Activated B cell treated with CpG ODN at 0.5 μM for 24 hours (primary cell): ENCODE results near the gene PTPRZ1. TPM values are rescaled to one million over a fixed set of nuclear protein-coding genes. Genes with fewer than 3 reads are reported as not detected.

Experiments
- ATAC-seq: fragments of 200-7000 bp; cut with Tn5 transposase; one replicate; pipeline ENCODE4 v1.10.0; 2021; ENCODE audit warnings: low read depth, mild to moderate bottlenecking, moderate library complexity
- CTCF ChIA-PET: fragments of 350-600 bp; sonication (Branson Sonifier 250); formaldehyde crosslinking; loops from one replicate; lab custom pipeline; 2021; ENCODE audit warnings: antibody characterized with exemption; lab: Charles Lee
- POLR2A ChIA-PET: fragments of 350-600 bp; sonication (Branson Sonifier 250); formaldehyde crosslinking; loops from one replicate; lab custom pipeline; 2021; ENCODE audit warnings: antibody characterized with exemption; lab: Charles Lee
- DNase-seq: peaks from one replicate; pipeline ENCODE4 v3.0.0; 2022
- H3K27ac Mint-ChIP-seq: one replicate; pipeline ENCODE4 v1.8.0; 2020; ENCODE audit warnings: mixed read lengths
- H3K27me3 Mint-ChIP-seq: one replicate; pipeline ENCODE4 v1.8.0; 2021; ENCODE audit warnings: mixed read lengths
- H3K36me3 Mint-ChIP-seq: one replicate; pipeline ENCODE4 v1.8.0; 2021; ENCODE audit warnings: low read depth, mixed read lengths
- H3K4me1 Mint-ChIP-seq: one replicate; pipeline ENCODE4 v1.8.0; 2021; ENCODE audit warnings: mixed read lengths
- H3K4me3 Mint-ChIP-seq: one replicate; pipeline ENCODE4 v1.8.0; 2020; ENCODE audit warnings: mild to moderate bottlenecking, mixed read lengths
- H3K9me3 Mint-ChIP-seq: one replicate; pipeline ENCODE4 v1.8.0; 2020; ENCODE audit warnings: mixed read lengths
- intact Hi-C: fragments of 100-400 bp; cut with micrococcal nuclease; formaldehyde crosslinking; loops from one replicate; pipeline ENCODE4 v1.15.1; 2024
- total RNA-seq: library from RNA; stranded (reverse); gene quantifications from 2 replicates; pipeline ENCODE4 v1.2.3, GENCODE V29; 2022
- TF ChIP-seq, protein P1 (sequence below): fragments of 200-600 bp; IDR thresholded peaks from one replicate; pipeline ENCODE4 v1.8.0; 2022; ENCODE audit warnings: antibody characterized with exemption, mild to moderate bottlenecking

Gene PTPRZ1
- total RNA-seq, 1 donor from 2014 or later = not detected

- TF ChIP-seq, protein P1, sequence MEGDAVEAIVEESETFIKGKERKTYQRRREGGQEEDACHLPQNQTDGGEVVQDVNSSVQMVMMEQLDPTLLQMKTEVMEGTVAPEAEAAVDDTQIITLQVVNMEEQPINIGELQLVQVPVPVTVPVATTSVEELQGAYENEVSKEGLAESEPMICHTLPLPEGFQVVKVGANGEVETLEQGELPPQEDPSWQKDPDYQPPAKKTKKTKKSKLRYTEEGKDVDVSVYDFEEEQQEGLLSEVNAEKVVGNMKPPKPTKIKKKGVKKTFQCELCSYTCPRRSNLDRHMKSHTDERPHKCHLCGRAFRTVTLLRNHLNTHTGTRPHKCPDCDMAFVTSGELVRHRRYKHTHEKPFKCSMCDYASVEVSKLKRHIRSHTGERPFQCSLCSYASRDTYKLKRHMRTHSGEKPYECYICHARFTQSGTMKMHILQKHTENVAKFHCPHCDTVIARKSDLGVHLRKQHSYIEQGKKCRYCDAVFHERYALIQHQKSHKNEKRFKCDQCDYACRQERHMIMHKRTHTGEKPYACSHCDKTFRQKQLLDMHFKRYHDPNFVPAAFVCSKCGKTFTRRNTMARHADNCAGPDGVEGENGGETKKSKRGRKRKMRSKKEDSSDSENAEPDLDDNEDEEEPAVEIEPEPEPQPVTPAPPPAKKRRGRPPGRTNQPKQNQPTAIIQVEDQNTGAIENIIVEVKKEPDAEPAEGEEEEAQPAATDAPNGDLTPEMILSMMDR = no peak
- intact Hi-C loops = no loop called here
- H3K4me3 Mint-ChIP-seq = no peak overlapping the region
These were observed 28.1 kb downstream of the PTPRZ1 start for GRCh38 chr7:121901026-121901425.

GRCh38 chr7:121904120-121904519, 31.2 kb downstream of the PTPRZ1 start:
- POLR2A ChIA-PET = no interaction called here
- intact Hi-C loops = no loop called here
- TF ChIP-seq, protein P1 = no peak
- Mint-ChIP-seq H3K27me3 (no peaks in the 10 kb centered on the region), H3K4me3 (no peak overlapping the region), H3K9me3 (no peaks in the 10 kb centered on the region), H3K4me1 (no peaks in the 10 kb centered on the region), H3K27ac (no peak overlapping the region), H3K36me3 (no peaks in the 10 kb centered on the region)
- DNase-seq (no peak), ATAC-seq (no peak)
- CTCF ChIA-PET = no interaction called here

More at GRCh38 chr7:121901026-121901425, 28.1 kb downstream of the PTPRZ1 start:
- DNase-seq (no peak), ATAC-seq (no peak)
- no peak overlapping the region for H3K27ac Mint-ChIP-seq
- no peaks in the 10 kb centered on the region for H3K4me1 Mint-ChIP-seq
- ChIA-PET CTCF (no interaction called here), POLR2A (no interaction called here)
- H3K9me3 Mint-ChIP-seq = no peaks in the 10 kb centered on the region
- H3K36me3 Mint-ChIP-seq = no peaks in the 10 kb centered on the region
- H3K27me3 Mint-ChIP-seq = no peaks in the 10 kb centered on the region

GRCh38 chr7:121908042-121908441, 35.1 kb downstream of the PTPRZ1 start:
- intact Hi-C loops = no loop called here
- Mint-ChIP-seq H3K27ac (no peak overlapping the region), H3K4me1 (no peaks in the 10 kb centered on the region), H3K4me3 (no peak overlapping the region), H3K9me3 (no peaks in the 10 kb centered on the region), H3K27me3 (no peaks in the 10 kb centered on the region), H3K36me3 (no peaks in the 10 kb centered on the region)
- ATAC-seq (no peak), DNase-seq (no peak)
- TF ChIP-seq, protein P1 = no peak
- ChIA-PET CTCF (no interaction called here), POLR2A (no interaction called here)

GRCh38 chr7:121909716-121910345, 36.9 kb downstream of the PTPRZ1 start:
- H3K36me3 Mint-ChIP-seq = no peaks in the 10 kb centered on the region
- intact Hi-C loops = no loop called here
- H3K27me3 Mint-ChIP-seq = no peaks in the 10 kb centered on the region
- no peak overlapping the region for H3K27ac Mint-ChIP-seq
- ChIA-PET POLR2A (no interaction called here), CTCF (no interaction called here)
- TF ChIP-seq, protein P1 = no peak
- no peak for ATAC-seq
- no peaks in the 10 kb centered on the region for H3K9me3 Mint-ChIP-seq
- no peaks in the 10 kb centered on the region for H3K4me1 Mint-ChIP-seq
- no peak for DNase-seq
- H3K4me3 Mint-ChIP-seq = no peak overlapping the region

- H3K4me1 Mint-ChIP-seq = no peaks in the 10 kb centered on the region
- ATAC-seq (no peak), DNase-seq (no peak)
- ChIA-PET CTCF (no interaction called here), POLR2A (no interaction called here)
- TF ChIP-seq, protein P1 = no peak
- H3K27me3 Mint-ChIP-seq = no peaks in the 10 kb centered on the region
- H3K4me3 Mint-ChIP-seq = no peak overlapping the region
- intact Hi-C loops = no loop called here
- no peaks in the 10 kb centered on the region for H3K36me3 Mint-ChIP-seq
- no peak overlapping the region for H3K27ac Mint-ChIP-seq
- H3K9me3 Mint-ChIP-seq = no peaks in the 10 kb centered on the region
These were observed 41.1 kb downstream of the PTPRZ1 start for GRCh38 chr7:121913947-121914675.
